ENCODE measurements around the gene ADISSP.
"Not testable (repeated sequence)": the region's sequence is repeated elsewhere in the genome, so short reads cannot be mapped to it uniquely, and the experiment has no call there.

The ADISSP gene

GRCh38 chr20:3797592-3798372, 30.2 kb upstream of the ADISSP start:
- TF ChIP-seq CTCF (IDR thresholded peaks at IDR 0.05; ENCODE audit: low read length, missing control alignments): no peak
- DNase-seq (ENCODE audit: low read depth): no peak
- peak overlapping the region; percentile 93 for H3K4me3 ChIP-seq (replicated peaks; ENCODE audit: low read depth, low read length)

GRCh38 chr20:3797226-3797545, 29.6 kb upstream of the ADISSP start:
- no peak for DNase-seq (ENCODE audit: low read depth)
- peak overlapping the region; percentile 93 for H3K4me3 ChIP-seq (replicated peaks; ENCODE audit: low read depth, low read length)
- TF ChIP-seq CTCF (IDR thresholded peaks at IDR 0.05; ENCODE audit: low read length, missing control alignments): no peak

- TF ChIP-seq CTCF (IDR thresholded peaks at IDR 0.05; ENCODE audit: low read length, missing control alignments): no peak
- DNase-seq (ENCODE audit: low read depth): no peak
- peak overlapping the region; percentile 93 for H3K4me3 ChIP-seq (replicated peaks; ENCODE audit: low read depth, low read length)
These were observed 29.1 kb upstream of the ADISSP start for GRCh38 chr20:3796477-3797225.

GRCh38 chr20:3795511-3796468, 28.2 kb upstream of the ADISSP start, which contains the start of gene CDC25B:
CDC25B (plus strand) TSS chr20:3796310; CDS start chr20:3796532, 222 bp downstream.
- DNase-seq (ENCODE audit: low read depth): peak; percentile 95

GRCh38 chr20:3794701-3795420, 27.3 kb upstream of the ADISSP start:
- peak overlapping the region; percentile 93 for H3K4me3 ChIP-seq (replicated peaks; ENCODE audit: low read depth, low read length)
- no peak for DNase-seq (ENCODE audit: low read depth)
- no peak for TF ChIP-seq CTCF (IDR thresholded peaks at IDR 0.05; ENCODE audit: low read length, missing control alignments)

More at GRCh38 chr20:3795511-3796468, 28.2 kb upstream of the ADISSP start, which contains the start of gene CDC25B:
- peak; percentile 35 for TF ChIP-seq CTCF (IDR thresholded peaks at IDR 0.05; ENCODE audit: low read length, missing control alignments)
- H3K4me3 ChIP-seq (replicated peaks; ENCODE audit: low read depth, low read length): peak within 1 kb of the TSS; percentile 93

GRCh38 chr20:3794168-3794567, 26.6 kb upstream of the ADISSP start:
- H3K4me3 ChIP-seq (replicated peaks; ENCODE audit: low read depth, low read length); DNase-seq (ENCODE audit: low read depth): not testable (repeated sequence)

GRCh38 chr20:3789201-3789600, 21.6 kb upstream of the ADISSP start:
- not testable (repeated sequence) for H3K4me3 ChIP-seq (replicated peaks; ENCODE audit: low read depth, low read length); DNase-seq (ENCODE audit: low read depth)

Data from fibroblast of pulmonary artery (primary cell).